Left ventricle myocardium inferior (tissue), 1 donor: ENCODE measurements around the gene LCE5A. TPM values are rescaled to one million over a fixed set of nuclear protein-coding genes. Genes with fewer than 3 reads are reported as not detected.

ENCODE experiments used
- DNase-seq: peaks from one replicate; pipeline ENCODE4 v3.0.0-alpha.2; 2020
- H3K27ac ChIP-seq: fragments of 200-600 bp; replicated peaks from 2 replicates; pipeline ENCODE4 v1.8.0; 2021
- H3K27me3 ChIP-seq: fragments of 200-600 bp; 2 replicates; pipeline ENCODE4 v1.8.0; 2021; ENCODE audit warnings: low read depth
- H3K36me3 ChIP-seq: fragments of 200-600 bp; 2 replicates; pipeline ENCODE4 v1.8.0; 2021
- H3K4me1 ChIP-seq: fragments of 200-600 bp; 2 replicates; pipeline ENCODE4 v1.8.0; 2021
- H3K4me3 ChIP-seq: fragments of 200-600 bp; 2 replicates; pipeline ENCODE4 v1.8.0; 2021; ENCODE audit warnings: mild to moderate bottlenecking, moderate library complexity
- H3K9me3 ChIP-seq: fragments of 200-600 bp; replicated peaks from 2 replicates; pipeline ENCODE4 v1.8.0; 2021
- intact Hi-C: fragments of 100-400 bp; cut with micrococcal nuclease; formaldehyde crosslinking; loops from one replicate; pipeline ENCODE4 v1.11.0; 2022
- long read RNA-seq: library from polyadenylated mRNA; unstranded; transcript quantifications from one replicate; pipeline ENCODE4 v2.0.0, GENCODE V29; 2021
- total RNA-seq: library from RNA; stranded (reverse); fragmentation: NEBNext Ultra II Directional; extraction: Animal tissue kit (Norgen Biotek cat#: 25700); gene quantifications from one replicate; pipeline ENCODE4 v1.2.1, GENCODE V29; 2021
- TF ChIP-seq, protein P1 (sequence below): fragments of 200-600 bp; IDR thresholded peaks from 2 replicates; pipeline ENCODE4 v1.8.0; 2021; ENCODE audit warnings: antibody characterized with exemption, mild to moderate bottlenecking, borderline replicate concordance
- donor health status: DM: no; HTN: yes; CAD: no; lungs with severe emphysema.

The LCE5A gene, protein sequence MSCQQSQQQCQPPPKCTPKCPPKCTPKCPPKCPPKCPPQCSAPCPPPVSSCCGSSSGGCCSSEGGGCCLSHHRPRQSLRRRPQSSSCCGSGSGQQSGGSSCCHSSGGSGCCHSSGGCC
- total RNA-seq: not detected
- long read RNA-seq: 0 reads

DNA sequence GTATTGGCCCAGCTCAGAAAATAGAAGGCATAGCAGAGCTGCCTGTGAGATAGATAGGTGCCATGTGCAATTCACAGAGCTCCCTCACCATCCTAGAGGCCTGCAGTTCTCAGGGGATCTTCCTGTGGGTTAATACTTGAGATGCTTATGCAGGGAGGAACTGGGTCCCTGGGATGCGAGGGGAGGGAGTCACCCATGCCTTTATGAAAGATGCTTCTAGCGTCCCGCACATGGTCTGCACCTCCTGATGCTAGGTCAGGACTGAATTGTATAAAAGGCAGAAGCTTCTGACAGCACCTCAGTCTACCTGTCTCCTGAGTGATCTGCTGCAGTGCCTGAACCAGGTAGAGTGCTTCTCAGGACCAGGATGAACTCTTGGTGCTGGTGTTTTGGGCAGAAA, at the start of gene LCE5A:
TSS of gene LCE5A (plus strand) at position 301 of the 400 bp plus-strand sequence. CDS start 732 bp downstream, outside the sequence.
- peaks cover 6% of the 10 kb centered on the region for H3K4me1 ChIP-seq
- H3K4me3 ChIP-seq: no peak within 1 kb of the TSS
- TF ChIP-seq, protein P1, sequence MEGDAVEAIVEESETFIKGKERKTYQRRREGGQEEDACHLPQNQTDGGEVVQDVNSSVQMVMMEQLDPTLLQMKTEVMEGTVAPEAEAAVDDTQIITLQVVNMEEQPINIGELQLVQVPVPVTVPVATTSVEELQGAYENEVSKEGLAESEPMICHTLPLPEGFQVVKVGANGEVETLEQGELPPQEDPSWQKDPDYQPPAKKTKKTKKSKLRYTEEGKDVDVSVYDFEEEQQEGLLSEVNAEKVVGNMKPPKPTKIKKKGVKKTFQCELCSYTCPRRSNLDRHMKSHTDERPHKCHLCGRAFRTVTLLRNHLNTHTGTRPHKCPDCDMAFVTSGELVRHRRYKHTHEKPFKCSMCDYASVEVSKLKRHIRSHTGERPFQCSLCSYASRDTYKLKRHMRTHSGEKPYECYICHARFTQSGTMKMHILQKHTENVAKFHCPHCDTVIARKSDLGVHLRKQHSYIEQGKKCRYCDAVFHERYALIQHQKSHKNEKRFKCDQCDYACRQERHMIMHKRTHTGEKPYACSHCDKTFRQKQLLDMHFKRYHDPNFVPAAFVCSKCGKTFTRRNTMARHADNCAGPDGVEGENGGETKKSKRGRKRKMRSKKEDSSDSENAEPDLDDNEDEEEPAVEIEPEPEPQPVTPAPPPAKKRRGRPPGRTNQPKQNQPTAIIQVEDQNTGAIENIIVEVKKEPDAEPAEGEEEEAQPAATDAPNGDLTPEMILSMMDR: no peak
- no peaks in the 10 kb centered on the region for H3K9me3 ChIP-seq
- H3K27me3 ChIP-seq: peaks cover 98% of the 10 kb centered on the region
- no peak for DNase-seq
- intact Hi-C loops: no loop called here
- no peak within 1 kb of the TSS for H3K27ac ChIP-seq
- no peaks in the 10 kb centered on the region for H3K36me3 ChIP-seq

DNA sequence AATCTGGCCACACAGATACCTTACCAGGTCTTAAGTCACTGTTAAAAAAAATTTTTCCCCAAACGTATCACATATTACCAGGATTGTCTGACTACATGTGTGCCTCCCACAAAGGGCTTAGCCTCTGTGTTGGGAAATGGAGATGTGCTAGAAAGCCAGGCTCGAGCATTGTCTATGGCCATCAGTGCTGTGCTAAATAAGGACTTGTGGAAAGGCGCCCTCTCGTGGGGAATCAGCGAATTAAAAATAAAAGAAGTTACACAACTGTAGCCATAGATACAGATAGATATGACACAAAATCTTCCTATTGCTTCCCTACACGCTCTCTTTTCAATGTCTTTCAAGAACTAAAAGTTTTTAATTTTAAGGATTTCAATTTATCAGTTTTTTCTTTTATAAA, 49.1 kb upstream of the LCE5A start:
- Histone ChIP-seq H3K27ac (no peak overlapping the region), H3K4me1 (peaks cover 6% of the 10 kb centered on the region), H3K36me3 (no peaks in the 10 kb centered on the region), H3K4me3 (no peak overlapping the region), H3K9me3 (peaks cover 14% of the 10 kb centered on the region), H3K27me3 (peaks cover 12% of the 10 kb centered on the region)
- TF ChIP-seq, protein P1: peak; percentile 69
- DNase-seq: peak; percentile 18
- intact Hi-C loops: no loop called here

DNA sequence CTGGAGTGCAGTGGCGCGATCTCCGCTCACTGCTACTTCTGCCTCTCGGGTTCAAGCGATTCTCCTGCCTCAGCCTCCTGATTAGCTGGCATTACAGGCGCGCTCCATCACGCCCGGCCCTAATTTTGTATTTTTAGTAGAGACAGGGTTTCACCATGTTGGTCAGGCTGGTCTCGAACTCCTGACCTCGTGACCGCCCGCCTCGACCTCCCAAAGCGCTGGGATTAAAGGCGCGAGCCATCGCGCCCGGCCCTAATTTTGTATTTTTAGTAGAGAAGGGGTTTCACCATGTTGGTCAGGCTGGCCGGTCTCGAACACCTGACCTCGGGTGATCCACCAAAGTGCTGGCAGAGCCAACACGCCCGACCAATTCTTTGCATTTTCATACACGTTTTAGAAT, 48.0 kb upstream of the LCE5A start:
- TF ChIP-seq, protein P1: no peak
- Histone ChIP-seq H3K4me1 (peaks cover 6% of the 10 kb centered on the region), H3K9me3 (peaks cover 22% of the 10 kb centered on the region), H3K4me3 (no peak overlapping the region), H3K27ac (no peak overlapping the region), H3K27me3 (peaks cover 5% of the 10 kb centered on the region), H3K36me3 (no peaks in the 10 kb centered on the region)
- intact Hi-C loops: no loop called here
- DNase-seq: no peak

DNA sequence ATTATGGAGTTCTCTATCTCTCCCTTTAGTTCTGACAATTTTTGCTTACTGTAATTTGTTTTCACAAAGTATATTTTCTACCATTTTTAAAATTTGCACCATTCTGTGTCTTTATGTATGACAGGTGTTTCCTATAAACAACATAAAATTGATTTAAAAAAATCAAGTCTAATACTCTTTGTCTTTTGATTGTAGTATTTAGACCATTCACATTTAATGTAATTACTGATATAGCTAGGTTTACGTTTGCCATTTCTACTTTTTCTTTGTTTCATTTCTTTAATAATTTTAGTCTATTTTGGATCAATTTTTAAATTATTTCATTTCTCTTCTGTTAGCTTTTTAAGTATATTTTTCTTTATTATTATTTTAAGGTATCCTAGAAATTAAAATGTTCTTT, 44.4 kb upstream of the LCE5A start:
- peaks cover 14% of the 10 kb centered on the region for H3K27me3 ChIP-seq
- H3K4me1 ChIP-seq: no peaks in the 10 kb centered on the region
- no peak overlapping the region for H3K4me3 ChIP-seq
- H3K27ac ChIP-seq: no peak overlapping the region
- no peaks in the 10 kb centered on the region for H3K36me3 ChIP-seq
- DNase-seq: no peak
- intact Hi-C loops: loop anchor here (2.0 kb wide), 1 partner anchor 21 kb away; no protein-coding TSS in a partner anchor
- TF ChIP-seq, protein P1: no peak
- H3K9me3 ChIP-seq: peaks cover 22% of the 10 kb centered on the region

DNA sequence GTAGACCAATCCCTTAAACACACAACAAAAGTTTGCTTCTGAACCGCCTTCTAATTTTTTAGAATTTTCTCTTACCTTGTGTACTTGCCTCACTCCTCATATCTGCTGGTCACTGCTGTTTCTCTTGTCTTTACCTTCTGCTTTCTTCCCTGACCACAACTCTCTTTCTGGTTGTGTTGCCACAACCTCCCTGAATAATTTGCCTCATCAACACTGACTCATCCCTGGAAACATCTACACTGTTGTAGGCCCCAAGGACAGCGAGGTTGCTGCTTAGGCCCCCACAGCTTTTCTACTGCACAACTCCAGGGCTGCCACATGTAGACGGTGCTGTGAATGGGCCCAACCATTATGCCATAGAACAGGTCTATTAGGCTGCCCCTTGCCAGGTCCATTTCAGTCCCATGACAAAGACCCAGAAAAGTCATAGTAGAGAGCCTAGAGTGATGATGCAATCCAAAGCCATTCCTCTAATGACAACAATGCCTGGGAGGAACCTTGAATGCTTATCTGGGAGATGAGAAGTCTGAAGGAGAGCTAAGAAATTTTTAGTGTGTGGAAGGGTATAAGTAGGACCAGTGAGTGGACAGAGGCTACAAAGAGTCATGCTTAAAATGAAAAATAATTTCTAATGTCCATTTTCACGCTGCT, 36.6 kb upstream of the LCE5A start:
- TF ChIP-seq, protein P1: no peak

More for the DNA sequence above, 36.6 kb upstream of the LCE5A start:
- H3K36me3 ChIP-seq: no peaks in the 10 kb centered on the region
- H3K9me3 ChIP-seq: peaks cover 31% of the 10 kb centered on the region
- DNase-seq: no peak
- H3K4me1 ChIP-seq: no peaks in the 10 kb centered on the region
- H3K4me3 ChIP-seq: no peak overlapping the region
- H3K27me3 ChIP-seq: peaks cover 14% of the 10 kb centered on the region
- intact Hi-C loops: no loop called here
- no peak overlapping the region for H3K27ac ChIP-seq
